GM12865 (cell line): ENCODE data around the gene ARHGEF28.
A peak's percentile ranks its signal among the peaks of the same experiment; 100 is the strongest.

ENCODE experiments used
- DNase-seq: peaks from one replicate; pipeline ENCODE4 v3.0.0; 2010; ENCODE audit warnings: low read depth
- H3K4me3 ChIP-seq: 2 replicates; pipeline ENCODE4 v1.5.1; 2011; ENCODE audit warnings: mild to moderate bottlenecking, low read depth, low read length, control low read depth
- TF ChIP-seq, protein P1 (sequence below): IDR thresholded peaks from 2 replicates; pipeline ENCODE4 v1.5.1; 2011; ENCODE audit warnings: low read length, control low read depth, low read depth, inconsistent platforms; ENCODE audit not compliant: insufficient read depth; ENCODE audit errors: missing control alignments

Gene ARHGEF28

DNA sequence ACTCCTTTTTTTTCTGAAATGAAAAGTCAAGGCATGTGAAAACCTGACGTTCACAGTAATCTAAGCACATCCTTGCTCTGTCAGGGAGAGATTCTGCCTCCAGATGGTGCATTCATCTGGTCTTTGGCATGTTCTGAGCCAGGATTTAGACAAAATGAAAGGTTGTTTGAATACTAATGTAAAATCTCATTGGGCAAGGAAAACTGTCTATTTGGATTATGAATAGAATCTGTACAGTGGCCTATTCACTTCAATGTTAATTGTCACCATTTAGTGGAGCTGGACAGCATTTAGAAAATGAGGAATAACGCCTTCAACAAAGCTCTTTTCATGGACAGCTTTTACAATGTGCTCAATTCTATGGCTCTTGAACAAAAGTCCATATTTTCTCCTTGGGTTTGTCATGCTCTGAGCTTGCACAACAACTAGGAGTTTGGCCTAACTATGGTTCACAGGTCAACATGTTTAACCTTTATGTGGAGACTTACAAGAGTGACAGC lies 28.9 kb downstream of the ARHGEF28 start:
- peak overlapping the region; percentile 9; the same call in 1 of the 2 replicates for H3K4me3 ChIP-seq
- no peak for DNase-seq
- TF ChIP-seq, protein P1, sequence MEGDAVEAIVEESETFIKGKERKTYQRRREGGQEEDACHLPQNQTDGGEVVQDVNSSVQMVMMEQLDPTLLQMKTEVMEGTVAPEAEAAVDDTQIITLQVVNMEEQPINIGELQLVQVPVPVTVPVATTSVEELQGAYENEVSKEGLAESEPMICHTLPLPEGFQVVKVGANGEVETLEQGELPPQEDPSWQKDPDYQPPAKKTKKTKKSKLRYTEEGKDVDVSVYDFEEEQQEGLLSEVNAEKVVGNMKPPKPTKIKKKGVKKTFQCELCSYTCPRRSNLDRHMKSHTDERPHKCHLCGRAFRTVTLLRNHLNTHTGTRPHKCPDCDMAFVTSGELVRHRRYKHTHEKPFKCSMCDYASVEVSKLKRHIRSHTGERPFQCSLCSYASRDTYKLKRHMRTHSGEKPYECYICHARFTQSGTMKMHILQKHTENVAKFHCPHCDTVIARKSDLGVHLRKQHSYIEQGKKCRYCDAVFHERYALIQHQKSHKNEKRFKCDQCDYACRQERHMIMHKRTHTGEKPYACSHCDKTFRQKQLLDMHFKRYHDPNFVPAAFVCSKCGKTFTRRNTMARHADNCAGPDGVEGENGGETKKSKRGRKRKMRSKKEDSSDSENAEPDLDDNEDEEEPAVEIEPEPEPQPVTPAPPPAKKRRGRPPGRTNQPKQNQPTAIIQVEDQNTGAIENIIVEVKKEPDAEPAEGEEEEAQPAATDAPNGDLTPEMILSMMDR, result no peak

DNA sequence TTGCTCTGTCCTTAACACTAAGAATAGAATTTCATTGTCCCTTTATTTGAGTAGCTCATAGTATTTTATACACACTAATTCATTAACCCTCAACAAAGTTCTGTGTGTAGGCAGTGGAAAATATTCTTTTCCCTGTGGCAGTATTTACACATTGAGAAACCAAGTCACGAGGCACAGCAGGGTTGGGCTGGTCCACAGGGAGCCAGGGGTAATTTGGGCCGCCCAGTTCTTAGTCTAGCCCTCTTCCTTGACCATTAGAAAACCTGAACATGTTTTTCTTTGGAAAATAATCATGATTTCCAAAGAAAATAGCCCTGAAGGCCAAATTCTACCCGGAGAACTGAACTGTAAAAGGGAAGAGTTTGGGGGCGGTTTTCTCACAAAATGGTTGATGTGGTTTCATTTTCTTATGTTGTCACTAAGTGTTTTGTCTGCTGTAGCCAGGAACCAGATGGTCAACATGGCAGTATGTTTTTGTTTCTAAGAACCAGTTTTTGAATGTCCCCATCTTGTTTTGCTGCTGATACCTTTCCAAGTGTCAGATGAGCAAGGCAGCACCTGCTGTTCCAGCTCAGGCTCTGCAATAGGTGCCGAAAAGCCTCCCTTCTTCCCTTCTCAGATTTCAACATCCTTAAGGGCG lies 29.6 kb downstream of the ARHGEF28 start:
- DNase-seq, result peak; percentile 58
- peak overlapping the region; percentile 20 for H3K4me3 ChIP-seq
- TF ChIP-seq, protein P1, result no peak

- peak overlapping the region; percentile 53 for H3K4me3 ChIP-seq
- TF ChIP-seq, protein P1, result no peak
- no peak for DNase-seq
These were observed 35.8 kb downstream of the ARHGEF28 start for GRCh38 chr5:73661753-73662152.

- peak; percentile 28 for DNase-seq
- TF ChIP-seq, protein P1, result no peak
- H3K4me3 ChIP-seq, result no peak overlapping the region
These were observed 37.3 kb downstream of the ARHGEF28 start for GRCh38 chr5:73663161-73663859.

DNA sequence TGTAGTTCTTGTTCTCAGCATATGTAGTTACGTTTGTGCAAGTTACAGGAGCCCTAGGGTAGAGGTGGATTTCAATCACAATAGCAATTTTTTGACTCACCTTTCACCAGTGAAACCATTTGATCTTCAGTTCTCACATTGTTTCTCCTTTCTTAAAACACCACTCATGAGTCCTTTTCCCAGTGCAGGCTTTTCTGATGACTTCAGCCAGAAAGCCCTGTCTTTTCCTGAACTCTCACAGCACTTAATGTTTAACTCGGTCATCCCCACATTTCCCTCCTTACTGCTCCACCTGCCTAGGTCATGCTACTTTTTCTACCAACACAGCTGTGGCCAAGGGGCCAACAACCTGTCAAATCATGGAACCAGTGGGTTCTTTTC lies 37.9 kb downstream of the ARHGEF28 start:
- no peak overlapping the region for H3K4me3 ChIP-seq
- TF ChIP-seq, protein P1, result no peak
- DNase-seq, result peak; percentile 90

DNA sequence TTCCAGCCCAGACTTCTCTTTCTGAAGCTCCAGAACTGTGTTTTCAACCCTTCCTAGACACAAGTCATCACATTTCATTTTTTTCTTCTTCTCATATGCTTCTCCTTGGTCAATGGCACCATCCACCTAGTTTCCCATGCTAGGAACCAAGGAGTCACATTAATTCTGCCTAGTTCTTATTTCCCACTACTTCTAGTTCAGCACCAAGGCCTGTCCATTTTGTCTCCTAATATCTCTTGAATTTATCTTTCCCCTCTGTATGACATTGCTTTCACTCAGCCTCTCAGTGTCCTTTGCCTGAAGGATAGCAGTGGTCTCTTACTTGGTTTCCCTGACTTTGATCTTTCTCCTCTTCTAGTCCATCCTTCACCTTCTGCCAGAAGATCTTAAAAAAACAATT lies 38.8 kb downstream of the ARHGEF28 start:
- TF ChIP-seq, protein P1, result no peak
- H3K4me3 ChIP-seq, result no peak overlapping the region
- no peak for DNase-seq
